CD4-positive, alpha-beta T cell treated with Interleukin-1 beta for 1 hour (primary cell): ENCODE measurements around the gene SETD6.

Source experiments
- DNase-seq, 2 donors: peaks; one replicate each; pipeline ENCODE4 v3.0.0-alpha.2; 2020 to 2022

The SETD6 gene

GRCh38 chr16:58494981-58495520, 20.3 kb upstream of the SETD6 start:
- DNase-seq: peak; percentile 55 to 58

DNA sequence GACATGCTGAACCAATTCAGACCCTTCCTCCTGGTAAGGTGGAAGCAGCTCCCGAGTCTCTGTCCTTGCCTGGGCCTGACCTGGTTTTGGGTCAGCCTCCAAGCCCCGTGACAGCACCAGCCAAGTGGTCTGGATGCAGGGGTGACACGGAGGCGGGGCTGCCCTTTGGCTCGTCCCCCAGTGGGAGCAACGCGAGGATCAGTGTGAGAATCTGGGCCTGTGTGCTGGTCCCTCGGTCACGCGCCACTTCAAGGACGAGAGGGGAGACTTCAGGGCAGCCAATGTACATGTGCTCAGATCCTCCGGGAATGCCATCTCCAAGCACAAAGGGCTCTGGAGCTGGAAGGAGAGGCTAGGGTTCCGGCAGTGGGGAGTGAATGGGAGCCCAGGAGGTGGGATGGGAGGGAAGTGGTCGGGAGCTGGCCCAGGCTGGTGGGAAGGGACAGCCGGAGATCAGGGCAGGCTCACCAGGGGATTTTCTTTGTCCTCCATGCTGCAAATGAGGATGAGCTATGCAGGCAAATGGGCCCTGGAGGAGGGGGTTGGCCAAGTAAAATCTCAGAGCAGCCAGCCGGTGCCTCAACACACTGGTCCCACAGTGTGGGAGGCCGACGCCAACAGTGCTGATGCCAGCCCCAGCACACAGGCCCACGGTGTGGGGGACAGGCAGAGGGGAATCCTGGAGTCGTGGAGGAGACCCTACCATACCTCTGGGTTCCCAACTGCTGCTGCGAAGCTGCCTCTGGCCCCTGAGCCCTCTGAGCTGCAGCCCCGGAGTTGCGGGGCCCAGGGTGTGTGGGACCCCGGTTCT, 19.6 kb upstream of the SETD6 start:
- no peak for DNase-seq

- no peak for DNase-seq
Observed at GRCh38 chr16:58497468-58497867, 17.8 kb upstream of the SETD6 start.

GRCh38 chr16:58497935-58498334, 17.4 kb upstream of the SETD6 start:
- DNase-seq: no peak

GRCh38 chr16:58498341-58499091, 16.8 kb upstream of the SETD6 start:
- DNase-seq: no peak

DNA sequence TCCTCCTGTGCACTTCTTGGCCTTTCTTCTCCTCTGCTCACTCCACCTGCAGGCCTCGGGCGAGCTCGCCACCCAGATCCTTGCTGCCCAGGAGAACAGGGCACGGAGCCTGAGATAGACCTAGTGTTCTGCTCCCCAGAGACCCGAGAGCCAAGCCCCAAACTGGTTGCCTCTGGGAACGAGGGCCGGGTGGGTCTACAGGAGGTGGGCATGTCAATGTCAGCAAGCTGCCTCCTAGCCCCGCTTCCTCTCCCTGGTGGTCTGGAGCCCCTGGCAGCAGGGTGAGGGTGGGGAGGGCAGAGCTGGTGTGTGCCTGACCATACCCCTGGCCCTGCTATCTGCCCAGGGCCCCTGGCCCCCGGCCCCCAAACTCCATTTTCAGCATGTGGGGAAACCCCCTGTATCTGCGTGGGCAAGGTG, 16.2 kb upstream of the SETD6 start:
- no peak for DNase-seq

DNA sequence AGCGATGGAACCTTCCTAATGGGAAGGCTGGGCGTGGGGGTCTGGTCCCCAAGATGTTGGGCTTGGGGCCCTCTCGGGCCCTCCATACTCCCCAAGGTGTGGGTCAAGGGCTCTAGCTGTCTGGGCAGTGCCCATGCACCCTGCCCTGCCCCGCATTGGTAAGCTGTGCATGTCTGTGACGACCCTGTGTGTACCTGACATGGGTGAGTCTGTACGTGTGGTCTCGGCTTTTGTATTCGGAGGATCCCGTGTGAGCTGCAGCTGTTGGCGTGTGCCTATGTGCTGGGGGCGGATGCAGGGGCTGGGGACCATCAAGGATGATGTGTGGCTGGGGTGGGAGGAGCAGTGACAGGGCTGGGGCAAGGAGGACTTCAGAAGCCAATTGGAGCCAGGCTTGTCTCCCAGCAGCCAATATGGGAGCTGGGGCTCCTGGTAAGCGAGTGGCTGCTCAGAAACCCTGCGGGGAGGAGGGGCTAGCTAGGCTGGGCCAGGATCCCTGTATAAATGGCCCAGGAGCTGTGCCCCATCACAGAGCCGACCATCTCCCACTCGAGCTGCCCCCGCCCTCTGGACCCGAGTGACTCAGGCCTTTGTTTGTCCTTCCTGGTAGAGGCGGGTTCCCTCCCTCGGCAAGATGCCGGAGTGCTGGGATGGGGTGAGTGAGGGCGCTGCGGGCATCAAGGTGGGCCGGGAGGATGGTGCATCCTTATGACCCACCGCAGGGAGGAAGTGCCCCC, 15.5 kb upstream of the SETD6 start, which contains the start of gene NDRG4:
Gene NDRG4, plus strand, starts transcription at position 529 of the 737 bp plus-strand sequence. Its CDS starts 106 bp downstream, at position 635.
- DNase-seq: peak; percentile 22 to 66

DNA sequence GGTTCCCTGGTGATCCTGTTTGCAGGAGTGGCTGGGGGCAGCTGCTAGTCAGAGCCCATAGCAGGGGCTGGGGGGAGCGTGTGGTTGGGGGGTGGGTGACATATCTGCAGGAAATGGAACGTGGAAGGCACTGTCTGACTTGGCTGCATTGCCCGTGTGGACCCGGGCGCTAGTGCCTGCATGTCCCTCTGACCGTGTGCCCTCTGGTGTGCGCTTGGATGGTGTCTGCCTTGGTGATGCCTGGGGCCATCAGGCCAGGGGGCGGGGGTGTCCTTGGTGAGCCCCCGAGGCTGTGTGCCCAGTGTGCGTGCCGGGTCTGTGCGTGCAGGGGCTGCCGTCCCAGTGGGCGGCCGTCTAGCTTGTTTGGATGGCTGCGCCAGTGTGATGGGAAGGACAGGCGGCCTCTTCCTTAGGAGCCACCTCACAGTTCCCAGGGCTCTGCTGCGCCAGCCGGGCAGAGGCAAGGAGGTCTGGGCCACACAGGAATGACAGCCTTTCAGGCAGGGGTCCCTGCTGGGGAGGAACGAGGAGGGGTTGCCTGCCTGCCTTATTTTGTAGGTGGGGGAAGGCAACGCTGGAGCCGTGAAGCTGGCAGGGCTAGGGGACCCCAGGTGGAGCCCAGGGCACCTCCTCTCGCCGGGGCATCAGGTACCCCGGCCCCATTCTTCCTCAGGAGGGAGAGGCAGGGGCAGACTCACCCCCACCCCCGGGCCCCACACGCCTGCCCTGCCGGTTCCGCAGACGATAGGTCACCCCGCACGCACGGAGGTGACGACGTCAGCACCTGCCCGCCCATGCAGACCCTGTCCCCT, 14.7 kb upstream of the SETD6 start:
- peak in 1 of 2 donors; percentile 43 for DNase-seq

DNA sequence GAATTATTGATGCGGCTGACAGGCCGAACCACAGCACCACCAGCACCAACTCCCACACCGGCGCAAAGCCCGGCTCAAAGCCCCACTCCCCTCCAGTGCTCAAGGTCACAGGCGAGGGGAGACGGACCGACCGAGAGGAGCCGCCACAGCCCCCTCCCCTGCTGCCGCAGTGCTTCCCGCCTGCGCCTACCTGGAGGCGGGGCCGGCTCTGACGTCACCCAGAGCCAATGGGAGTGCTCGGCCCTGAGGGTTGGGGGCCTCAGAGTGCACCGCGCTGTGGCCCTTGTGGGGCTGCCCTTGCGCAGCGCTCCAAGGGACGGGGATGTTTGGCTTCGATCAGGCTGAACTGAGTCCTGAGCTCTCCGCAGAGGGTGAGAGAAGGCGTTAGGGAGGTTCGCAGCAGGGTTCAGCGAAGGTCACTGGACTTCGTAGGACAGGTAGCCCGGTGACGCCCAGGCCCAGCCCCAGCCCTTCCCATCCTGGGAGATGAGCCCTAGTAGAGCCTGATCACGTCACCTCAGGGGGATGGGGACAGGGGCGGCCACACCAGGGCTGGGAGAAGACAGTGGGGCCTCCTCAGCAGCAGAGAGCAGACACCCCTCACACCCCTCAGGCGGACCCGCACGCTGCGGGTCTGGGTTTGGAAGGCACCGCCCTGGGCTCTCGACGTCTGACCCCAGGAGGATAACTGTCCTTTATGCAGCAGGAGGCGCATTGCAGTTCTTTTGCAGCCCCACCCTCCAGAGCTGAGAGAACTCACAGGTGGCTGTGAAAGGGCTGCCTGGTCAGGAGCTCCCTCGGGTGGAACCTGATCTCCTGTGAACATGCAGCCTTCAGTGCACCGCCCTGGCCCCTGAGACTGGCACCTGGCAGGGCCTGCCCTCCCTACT, 13.8 kb upstream of the SETD6 start:
- peak; percentile 47 to 58 for DNase-seq

DNA sequence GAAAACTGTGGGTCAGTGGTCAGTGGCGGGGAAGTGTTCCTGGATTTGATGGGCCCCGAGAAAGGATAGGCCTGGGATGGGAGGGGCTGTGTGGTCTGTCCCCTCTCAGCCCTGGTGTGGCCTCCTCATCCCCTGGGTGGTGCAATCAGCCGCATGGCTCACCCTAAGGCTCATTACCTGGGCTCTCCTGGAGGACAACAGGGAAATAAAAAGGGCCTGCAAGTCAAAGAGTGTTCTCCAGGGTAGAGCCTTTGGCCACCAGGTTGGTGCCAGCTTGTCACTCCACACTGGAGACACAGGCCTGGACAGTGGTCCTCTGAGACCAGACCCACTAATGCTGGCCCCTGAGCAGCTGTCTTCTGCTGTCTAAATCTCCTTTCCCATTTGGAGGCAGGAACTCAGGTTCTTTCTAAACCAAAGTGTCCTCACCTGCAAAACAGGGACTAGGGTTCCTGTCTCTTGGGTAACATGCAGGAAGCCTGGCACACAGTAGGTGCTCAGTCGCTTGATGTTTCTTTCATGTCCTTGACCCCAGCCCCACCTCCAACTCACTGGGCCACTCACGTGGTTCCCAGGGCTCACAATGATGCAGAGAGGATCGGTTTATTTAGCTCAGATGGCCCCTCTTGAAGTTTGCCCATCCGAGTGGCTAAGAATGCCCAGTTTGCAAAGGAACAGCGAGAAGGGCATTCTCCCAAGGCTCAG, 12.9 kb upstream of the SETD6 start:
- DNase-seq: no peak

- no peak for DNase-seq
Observed at GRCh38 chr16:58503166-58503862, 12.0 kb upstream of the SETD6 start.

GRCh38 chr16:58503863-58504688, 11.2 kb upstream of the SETD6 start:
- DNase-seq: no peak

- no peak for DNase-seq
Observed at GRCh38 chr16:58506241-58507194, 8.8 kb upstream of the SETD6 start.

DNA sequence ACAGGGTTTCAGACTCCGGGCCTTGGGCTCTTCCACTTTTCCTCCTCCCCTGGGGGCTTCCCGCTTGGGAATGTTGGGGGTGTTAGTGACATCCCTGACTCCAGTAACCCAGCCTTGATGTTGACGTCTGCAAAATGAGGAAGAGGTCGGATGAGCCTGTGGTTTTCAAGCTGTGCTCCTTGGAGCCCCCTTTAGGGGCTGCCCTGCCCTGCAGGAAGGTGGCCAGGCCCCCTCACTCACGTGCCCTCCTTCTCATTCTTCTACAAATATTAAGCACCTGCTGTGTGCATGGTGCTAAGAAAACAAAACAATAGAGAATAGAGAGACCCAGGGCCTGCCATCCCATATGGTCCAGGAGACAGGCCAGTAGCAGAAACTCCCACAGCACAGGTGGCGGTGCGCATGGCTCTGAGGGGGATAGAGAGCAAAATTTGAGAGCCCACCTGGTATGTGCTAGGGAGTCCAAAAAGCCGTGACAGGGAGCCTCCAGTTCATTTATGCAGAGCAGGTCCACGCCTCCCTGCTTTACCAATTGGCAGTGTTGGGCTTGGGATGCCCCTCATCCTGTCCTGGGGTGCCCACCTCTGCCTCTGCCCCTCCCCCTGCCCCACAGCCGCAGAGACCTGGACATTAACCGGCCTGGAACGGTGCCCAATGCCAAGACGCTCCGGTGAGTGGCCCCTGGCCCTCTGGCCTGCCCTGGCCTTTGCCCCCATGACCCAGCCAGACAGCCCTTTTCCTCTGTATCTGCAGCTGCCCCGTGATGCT, 7.9 kb upstream of the SETD6 start:
- no peak for DNase-seq

- no peak for DNase-seq
Observed at GRCh38 chr16:58507963-58508670, 7.2 kb upstream of the SETD6 start.

GRCh38 chr16:58508671-58509251, 6.6 kb upstream of the SETD6 start:
- no peak for DNase-seq
